Measurements from ENCODE around the gene MRRF. TPM values are rescaled to one million over a fixed set of nuclear protein-coding genes. Genes with fewer than 3 reads are reported as not detected.

The MRRF gene
- total RNA-seq, 1 experiment from 2014 or later: 42.3 TPM

- DNase-seq (ENCODE audit: low spot score) (no peak), ATAC-seq (no peak)
- Mint-ChIP-seq H3K4me3 (peak overlapping the region; percentile 64), H3K27me3 (ENCODE audit: low read depth) (peaks cover 100% of the 10 kb centered on the region), H3K9me3 (no peaks in the 10 kb centered on the region), H3K4me1 (peaks cover 49% of the 10 kb centered on the region), H3K36me3 (peaks cover 5% of the 10 kb centered on the region; the same call in 1 of the 2 replicates), H3K27ac (no peak overlapping the region)
- ChIA-PET CTCF (interaction anchor here (1.0 to 4.4 kb wide), 6 partner anchors 30 to 134 kb away, joined by 3 to 39 read pairs (median 4); no protein-coding TSS in a partner anchor), POLR2A (interaction anchor here (1.4 kb wide), 1 partner anchor 48 kb away, joined by 3 read pairs; the partner anchor contains the start of genes MRRF and RBM18)
- TF ChIP-seq, protein P1, sequence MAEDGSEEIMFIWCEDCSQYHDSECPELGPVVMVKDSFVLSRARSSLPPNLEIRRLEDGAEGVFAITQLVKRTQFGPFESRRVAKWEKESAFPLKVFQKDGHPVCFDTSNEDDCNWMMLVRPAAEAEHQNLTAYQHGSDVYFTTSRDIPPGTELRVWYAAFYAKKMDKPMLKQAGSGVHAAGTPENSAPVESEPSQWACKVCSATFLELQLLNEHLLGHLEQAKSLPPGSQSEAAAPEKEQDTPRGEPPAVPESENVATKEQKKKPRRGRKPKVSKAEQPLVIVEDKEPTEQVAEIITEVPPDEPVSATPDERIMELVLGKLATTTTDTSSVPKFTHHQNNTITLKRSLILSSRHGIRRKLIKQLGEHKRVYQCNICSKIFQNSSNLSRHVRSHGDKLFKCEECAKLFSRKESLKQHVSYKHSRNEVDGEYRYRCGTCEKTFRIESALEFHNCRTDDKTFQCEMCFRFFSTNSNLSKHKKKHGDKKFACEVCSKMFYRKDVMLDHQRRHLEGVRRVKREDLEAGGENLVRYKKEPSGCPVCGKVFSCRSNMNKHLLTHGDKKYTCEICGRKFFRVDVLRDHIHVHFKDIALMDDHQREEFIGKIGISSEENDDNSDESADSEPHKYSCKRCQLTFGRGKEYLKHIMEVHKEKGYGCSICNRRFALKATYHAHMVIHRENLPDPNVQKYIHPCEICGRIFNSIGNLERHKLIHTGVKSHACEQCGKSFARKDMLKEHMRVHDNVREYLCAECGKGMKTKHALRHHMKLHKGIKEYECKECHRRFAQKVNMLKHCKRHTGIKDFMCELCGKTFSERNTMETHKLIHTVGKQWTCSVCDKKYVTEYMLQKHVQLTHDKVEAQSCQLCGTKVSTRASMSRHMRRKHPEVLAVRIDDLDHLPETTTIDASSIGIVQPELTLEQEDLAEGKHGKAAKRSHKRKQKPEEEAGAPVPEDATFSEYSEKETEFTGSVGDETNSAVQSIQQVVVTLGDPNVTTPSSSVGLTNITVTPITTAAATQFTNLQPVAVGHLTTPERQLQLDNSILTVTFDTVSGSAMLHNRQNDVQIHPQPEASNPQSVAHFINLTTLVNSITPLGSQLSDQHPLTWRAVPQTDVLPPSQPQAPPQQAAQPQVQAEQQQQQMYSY (CRISPR knock-in tag; IDR thresholded peaks at IDR 0.05): peak; percentile 83
- no peak for TF ChIP-seq SP1 (CRISPR knock-in tag; conservative IDR thresholded peaks at IDR 0.05)
Measured at GRCh38 chr9:122216138-122216797, 48.4 kb upstream of the MRRF start.

DNA sequence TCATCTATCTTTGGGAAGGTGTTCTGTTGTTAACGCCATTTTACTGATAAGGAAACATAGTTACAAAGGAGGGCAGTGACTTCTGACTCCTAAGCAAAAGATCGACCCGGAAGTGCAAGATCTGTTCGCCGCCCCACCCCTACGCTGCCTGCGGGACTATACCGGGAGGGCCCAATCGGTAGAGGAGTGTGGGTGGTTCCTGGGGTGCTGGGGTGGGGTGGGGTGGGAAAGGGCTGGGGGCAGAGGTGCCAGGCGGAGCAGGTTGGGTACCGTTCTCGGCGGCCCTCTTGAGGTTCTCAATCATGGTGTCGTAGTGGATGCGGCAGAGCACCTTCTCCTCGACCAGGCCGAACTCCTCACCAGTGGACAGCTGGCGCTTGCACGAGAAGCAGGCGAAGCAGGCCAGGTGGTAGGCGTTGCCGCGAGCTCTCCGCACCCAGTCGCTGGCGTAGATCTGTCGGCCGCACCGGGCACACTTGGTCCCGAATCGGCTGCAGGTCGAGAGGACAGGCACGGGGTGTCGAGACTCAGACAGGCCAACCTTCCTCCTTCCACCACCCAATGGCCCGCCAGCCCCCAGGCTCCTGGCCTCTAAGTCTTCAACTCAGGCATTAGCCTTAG is 47.8 kb upstream of the MRRF start:
- no peaks in the 10 kb centered on the region for H3K9me3 Mint-ChIP-seq
- TF ChIP-seq TCF7 (CRISPR knock-in tag; IDR thresholded peaks at IDR 0.05; ENCODE audit: low read depth) (no peak), E2F4 (CRISPR knock-in tag; IDR thresholded peaks at IDR 0.05; ENCODE audit: borderline replicate concordance, low read depth) (no peak), OVOL2 (CRISPR knock-in tag; IDR thresholded peaks at IDR 0.05; ENCODE audit: borderline replicate concordance) (no peak), JAZF1 (CRISPR knock-in tag; IDR thresholded peaks at IDR 0.05) (no peak), E2F1 (CRISPR knock-in tag; IDR thresholded peaks at IDR 0.05) (no peak), SMAD3 (CRISPR knock-in tag; IDR thresholded peaks at IDR 0.05; ENCODE audit: borderline replicate concordance) (no peak), KAT7 (CRISPR knock-in tag; IDR thresholded peaks at IDR 0.05; ENCODE audit: borderline replicate concordance) (no peak)
- TF ChIP-seq, protein P2, sequence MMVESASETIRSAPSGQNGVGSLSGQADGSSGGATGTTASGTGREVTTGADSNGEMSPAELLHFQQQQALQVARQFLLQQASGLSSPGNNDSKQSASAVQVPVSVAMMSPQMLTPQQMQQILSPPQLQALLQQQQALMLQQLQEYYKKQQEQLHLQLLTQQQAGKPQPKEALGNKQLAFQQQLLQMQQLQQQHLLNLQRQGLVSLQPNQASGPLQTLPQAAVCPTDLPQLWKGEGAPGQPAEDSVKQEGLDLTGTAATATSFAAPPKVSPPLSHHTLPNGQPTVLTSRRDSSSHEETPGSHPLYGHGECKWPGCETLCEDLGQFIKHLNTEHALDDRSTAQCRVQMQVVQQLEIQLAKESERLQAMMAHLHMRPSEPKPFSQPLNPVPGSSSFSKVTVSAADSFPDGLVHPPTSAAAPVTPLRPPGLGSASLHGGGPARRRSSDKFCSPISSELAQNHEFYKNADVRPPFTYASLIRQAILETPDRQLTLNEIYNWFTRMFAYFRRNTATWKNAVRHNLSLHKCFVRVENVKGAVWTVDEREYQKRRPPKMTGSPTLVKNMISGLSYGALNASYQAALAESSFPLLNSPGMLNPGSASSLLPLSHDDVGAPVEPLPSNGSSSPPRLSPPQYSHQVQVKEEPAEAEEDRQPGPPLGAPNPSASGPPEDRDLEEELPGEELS (CRISPR knock-in tag; IDR thresholded peaks at IDR 0.05): no peak
- TF ChIP-seq, protein P3, sequence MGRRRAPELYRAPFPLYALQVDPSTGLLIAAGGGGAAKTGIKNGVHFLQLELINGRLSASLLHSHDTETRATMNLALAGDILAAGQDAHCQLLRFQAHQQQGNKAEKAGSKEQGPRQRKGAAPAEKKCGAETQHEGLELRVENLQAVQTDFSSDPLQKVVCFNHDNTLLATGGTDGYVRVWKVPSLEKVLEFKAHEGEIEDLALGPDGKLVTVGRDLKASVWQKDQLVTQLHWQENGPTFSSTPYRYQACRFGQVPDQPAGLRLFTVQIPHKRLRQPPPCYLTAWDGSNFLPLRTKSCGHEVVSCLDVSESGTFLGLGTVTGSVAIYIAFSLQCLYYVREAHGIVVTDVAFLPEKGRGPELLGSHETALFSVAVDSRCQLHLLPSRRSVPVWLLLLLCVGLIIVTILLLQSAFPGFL (CRISPR knock-in tag; IDR thresholded peaks at IDR 0.05; ENCODE audit: borderline replicate concordance): no peak
- TF ChIP-seq, protein P4, sequence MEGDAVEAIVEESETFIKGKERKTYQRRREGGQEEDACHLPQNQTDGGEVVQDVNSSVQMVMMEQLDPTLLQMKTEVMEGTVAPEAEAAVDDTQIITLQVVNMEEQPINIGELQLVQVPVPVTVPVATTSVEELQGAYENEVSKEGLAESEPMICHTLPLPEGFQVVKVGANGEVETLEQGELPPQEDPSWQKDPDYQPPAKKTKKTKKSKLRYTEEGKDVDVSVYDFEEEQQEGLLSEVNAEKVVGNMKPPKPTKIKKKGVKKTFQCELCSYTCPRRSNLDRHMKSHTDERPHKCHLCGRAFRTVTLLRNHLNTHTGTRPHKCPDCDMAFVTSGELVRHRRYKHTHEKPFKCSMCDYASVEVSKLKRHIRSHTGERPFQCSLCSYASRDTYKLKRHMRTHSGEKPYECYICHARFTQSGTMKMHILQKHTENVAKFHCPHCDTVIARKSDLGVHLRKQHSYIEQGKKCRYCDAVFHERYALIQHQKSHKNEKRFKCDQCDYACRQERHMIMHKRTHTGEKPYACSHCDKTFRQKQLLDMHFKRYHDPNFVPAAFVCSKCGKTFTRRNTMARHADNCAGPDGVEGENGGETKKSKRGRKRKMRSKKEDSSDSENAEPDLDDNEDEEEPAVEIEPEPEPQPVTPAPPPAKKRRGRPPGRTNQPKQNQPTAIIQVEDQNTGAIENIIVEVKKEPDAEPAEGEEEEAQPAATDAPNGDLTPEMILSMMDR (IDR thresholded peaks at IDR 0.05): no peak
- peaks cover 55% of the 10 kb centered on the region for H3K4me1 Mint-ChIP-seq
- ChIA-PET POLR2A (interaction anchor here (1.4 kb wide), 1 partner anchor 48 kb away, joined by 3 read pairs; the partner anchor contains the start of genes MRRF and RBM18), CTCF (interaction anchor here (1.0 to 4.4 kb wide), 4 partner anchors 31 to 134 kb away, joined by 3 to 39 read pairs (median 6); no protein-coding TSS in a partner anchor)
- DNase-seq (ENCODE audit: low spot score): peak; percentile 42
- no peak overlapping the region for H3K27ac Mint-ChIP-seq
- peaks cover 5% of the 10 kb centered on the region; the same call in 1 of the 2 replicates for H3K36me3 Mint-ChIP-seq
- H3K4me3 Mint-ChIP-seq: peak overlapping the region; percentile 64
- ATAC-seq: no peak
- peaks cover 100% of the 10 kb centered on the region for H3K27me3 Mint-ChIP-seq (ENCODE audit: low read depth)
